ENCODE data around the gene PPM1K.

The PPM1K gene

GRCh38 chr4:88297725-88298454 lies 13.5 kb upstream of the PPM1K start:
- H2AFZ ChIP-seq (ENCODE audit: low read length, unreplicated experiment), result no peak overlapping the region
- no peaks in the 10 kb centered on the region for H3K4me1 ChIP-seq (ENCODE audit: control insufficient read depth, insufficient read depth, low read length, unreplicated experiment)

GRCh38 chr4:88297212-88297516 lies 12.8 kb upstream of the PPM1K start:
- H3K36me3 ChIP-seq (ENCODE audit: insufficient read depth, low read length), result no peaks in the 10 kb centered on the region
- H3K27ac ChIP-seq (ENCODE audit: low read depth, low read length), result no peak overlapping the region
- H3K79me2 ChIP-seq (ENCODE audit: control insufficient read depth, insufficient read depth, low read length, unreplicated experiment), result no peaks in the 10 kb centered on the region
- no peaks in the 10 kb centered on the region for H3K27me3 ChIP-seq (ENCODE audit: insufficient read depth, low read length)
- no peaks in the 10 kb centered on the region for H3K4me1 ChIP-seq (ENCODE audit: control insufficient read depth, insufficient read depth, low read length, unreplicated experiment)
- H3K4me3 ChIP-seq (ENCODE audit: low read depth, low read length), result no peak overlapping the region
- H2AFZ ChIP-seq (ENCODE audit: low read length, unreplicated experiment), result no peak overlapping the region

More at GRCh38 chr4:88297725-88298454, 13.5 kb upstream of the PPM1K start:
- H3K27me3 ChIP-seq (ENCODE audit: insufficient read depth, low read length), result no peaks in the 10 kb centered on the region
- H3K79me2 ChIP-seq (ENCODE audit: control insufficient read depth, insufficient read depth, low read length, unreplicated experiment), result no peaks in the 10 kb centered on the region
- no peak overlapping the region for H3K27ac ChIP-seq (ENCODE audit: low read depth, low read length)
- no peaks in the 10 kb centered on the region for H3K36me3 ChIP-seq (ENCODE audit: insufficient read depth, low read length)
- no peak overlapping the region for H3K4me3 ChIP-seq (ENCODE audit: low read depth, low read length)

GRCh38 chr4:88296413-88297211 lies 12.3 kb upstream of the PPM1K start:
- no peaks in the 10 kb centered on the region for H3K79me2 ChIP-seq (ENCODE audit: control insufficient read depth, insufficient read depth, low read length, unreplicated experiment)
- H3K27me3 ChIP-seq (ENCODE audit: insufficient read depth, low read length), result no peaks in the 10 kb centered on the region
- no peaks in the 10 kb centered on the region for H3K4me1 ChIP-seq (ENCODE audit: control insufficient read depth, insufficient read depth, low read length, unreplicated experiment)
- H3K27ac ChIP-seq (ENCODE audit: low read depth, low read length), result no peak overlapping the region
- no peak overlapping the region for H3K4me3 ChIP-seq (ENCODE audit: low read depth, low read length)
- H2AFZ ChIP-seq (ENCODE audit: low read length, unreplicated experiment), result no peak overlapping the region
- no peaks in the 10 kb centered on the region for H3K36me3 ChIP-seq (ENCODE audit: insufficient read depth, low read length)

- no peak overlapping the region for H2AFZ ChIP-seq (ENCODE audit: low read length, unreplicated experiment)
- H3K27ac ChIP-seq (ENCODE audit: low read depth, low read length), result no peak overlapping the region
- no peak overlapping the region for H3K4me3 ChIP-seq (ENCODE audit: low read depth, low read length)
- H3K27me3 ChIP-seq (ENCODE audit: insufficient read depth, low read length), result no peaks in the 10 kb centered on the region
- H3K4me1 ChIP-seq (ENCODE audit: control insufficient read depth, insufficient read depth, low read length, unreplicated experiment), result no peaks in the 10 kb centered on the region
- H3K36me3 ChIP-seq (ENCODE audit: insufficient read depth, low read length), result no peaks in the 10 kb centered on the region
- H3K79me2 ChIP-seq (ENCODE audit: control insufficient read depth, insufficient read depth, low read length, unreplicated experiment), result no peaks in the 10 kb centered on the region
Observed at GRCh38 chr4:88295656-88296055, 11.3 kb upstream of the PPM1K start.

GRCh38 chr4:88291003-88291402 lies 6.6 kb upstream of the PPM1K start:
- Histone ChIP-seq H3K79me2 (ENCODE audit: control insufficient read depth, insufficient read depth, low read length, unreplicated experiment) (no peaks in the 10 kb centered on the region), H3K4me3 (ENCODE audit: low read depth, low read length) (no peak overlapping the region), H3K27ac (ENCODE audit: low read depth, low read length) (no peak overlapping the region)

GRCh38 chr4:88286897-88287296 lies 2.5 kb upstream of the PPM1K start:
- Histone ChIP-seq H3K27ac (ENCODE audit: low read depth, low read length) (no peak overlapping the region), H3K4me3 (ENCODE audit: low read depth, low read length) (no peak overlapping the region), H3K36me3 (ENCODE audit: insufficient read depth, low read length) (no peaks in the 10 kb centered on the region), H3K79me2 (ENCODE audit: control insufficient read depth, insufficient read depth, low read length, unreplicated experiment) (peaks cover 17% of the 10 kb centered on the region), H3K4me1 (ENCODE audit: control insufficient read depth, insufficient read depth, low read length, unreplicated experiment) (peaks cover 19% of the 10 kb centered on the region), H3K27me3 (ENCODE audit: insufficient read depth, low read length) (no peaks in the 10 kb centered on the region), H2AFZ (ENCODE audit: low read length, unreplicated experiment) (no peak overlapping the region)

More at GRCh38 chr4:88291003-88291402, 6.6 kb upstream of the PPM1K start:
- Histone ChIP-seq H3K27me3 (ENCODE audit: insufficient read depth, low read length) (no peaks in the 10 kb centered on the region), H3K36me3 (ENCODE audit: insufficient read depth, low read length) (no peaks in the 10 kb centered on the region), H2AFZ (ENCODE audit: low read length, unreplicated experiment) (no peak overlapping the region), H3K4me1 (ENCODE audit: control insufficient read depth, insufficient read depth, low read length, unreplicated experiment) (peaks cover 6% of the 10 kb centered on the region)

GRCh38 chr4:88285235-88285653 lies 883 bp upstream of the PPM1K start:
- peaks cover 25% of the 10 kb centered on the region for H3K4me1 ChIP-seq (ENCODE audit: control insufficient read depth, insufficient read depth, low read length, unreplicated experiment)

GRCh38 chr4:88283661-88284438 lies 511 bp downstream of the PPM1K start:
- peak overlapping the region; percentile 76 for H3K27ac ChIP-seq (ENCODE audit: low read depth, low read length)
- peak overlapping the region; percentile 95 for H2AFZ ChIP-seq (ENCODE audit: low read length, unreplicated experiment)
- H3K4me3 ChIP-seq (ENCODE audit: low read depth, low read length), result peak overlapping the region; percentile 97
- no peaks in the 10 kb centered on the region for H3K27me3 ChIP-seq (ENCODE audit: insufficient read depth, low read length)
- H3K4me1 ChIP-seq (ENCODE audit: control insufficient read depth, insufficient read depth, low read length, unreplicated experiment), result peaks cover 25% of the 10 kb centered on the region
- no peaks in the 10 kb centered on the region for H3K36me3 ChIP-seq (ENCODE audit: insufficient read depth, low read length)
- peaks cover 41% of the 10 kb centered on the region for H3K79me2 ChIP-seq (ENCODE audit: control insufficient read depth, insufficient read depth, low read length, unreplicated experiment)

More at GRCh38 chr4:88285235-88285653, 883 bp upstream of the PPM1K start:
- peak overlapping the region; percentile 94 for H2AFZ ChIP-seq (ENCODE audit: low read length, unreplicated experiment)
- H3K36me3 ChIP-seq (ENCODE audit: insufficient read depth, low read length), result no peaks in the 10 kb centered on the region
- no peaks in the 10 kb centered on the region for H3K27me3 ChIP-seq (ENCODE audit: insufficient read depth, low read length)
- H3K79me2 ChIP-seq (ENCODE audit: control insufficient read depth, insufficient read depth, low read length, unreplicated experiment), result peaks cover 30% of the 10 kb centered on the region
- H3K4me3 ChIP-seq (ENCODE audit: low read depth, low read length), result peak overlapping the region; percentile 97
- H3K27ac ChIP-seq (ENCODE audit: low read depth, low read length), result peak overlapping the region; percentile 57

GRCh38 chr4:88280228-88280795 lies 4.0 kb downstream of the PPM1K start:
- no peaks in the 10 kb centered on the region for H3K27me3 ChIP-seq (ENCODE audit: insufficient read depth, low read length)
- H3K4me3 ChIP-seq (ENCODE audit: low read depth, low read length), result no peak overlapping the region
- peaks cover 30% of the 10 kb centered on the region for H3K36me3 ChIP-seq (ENCODE audit: insufficient read depth, low read length)
- H3K79me2 ChIP-seq (ENCODE audit: control insufficient read depth, insufficient read depth, low read length, unreplicated experiment), result peaks cover 48% of the 10 kb centered on the region
- peaks cover 17% of the 10 kb centered on the region for H3K4me1 ChIP-seq (ENCODE audit: control insufficient read depth, insufficient read depth, low read length, unreplicated experiment)
- no peak overlapping the region for H3K27ac ChIP-seq (ENCODE audit: low read depth, low read length)
- no peak overlapping the region for H2AFZ ChIP-seq (ENCODE audit: low read length, unreplicated experiment)

GRCh38 chr4:88277711-88278225 lies 6.6 kb downstream of the PPM1K start:
- peaks cover 15% of the 10 kb centered on the region for H3K4me1 ChIP-seq (ENCODE audit: control insufficient read depth, insufficient read depth, low read length, unreplicated experiment)
- H3K79me2 ChIP-seq (ENCODE audit: control insufficient read depth, insufficient read depth, low read length, unreplicated experiment), result peaks cover 39% of the 10 kb centered on the region
- no peak overlapping the region for H2AFZ ChIP-seq (ENCODE audit: low read length, unreplicated experiment)
- H3K27ac ChIP-seq (ENCODE audit: low read depth, low read length), result no peak overlapping the region
- H3K4me3 ChIP-seq (ENCODE audit: low read depth, low read length), result no peak overlapping the region
- peaks cover 32% of the 10 kb centered on the region for H3K36me3 ChIP-seq (ENCODE audit: insufficient read depth, low read length)
- no peaks in the 10 kb centered on the region for H3K27me3 ChIP-seq (ENCODE audit: insufficient read depth, low read length)

Measured in ACC112 (cell line).